GM23338 (cell line): ENCODE measurements around the gene FAM9C. TPM values are rescaled to one million over a fixed set of nuclear protein-coding genes. Genes with fewer than 3 reads are reported as not detected.
A peak's percentile ranks its signal among the peaks of the same experiment; 100 is the strongest.

ENCODE experiments used
- ATAC-seq: fragments of 200-7000 bp; cut with Tn5 transposase; 3 replicates; pipeline ENCODE4 v1.9.1; 2020
- DNase-seq: peaks from one replicate; pipeline ENCODE4 v3.0.0-alpha.2; 2015; ENCODE audit warnings: low spot score
- H2AFZ ChIP-seq: fragments of 200-600 bp; sonication (generic); 2 replicates; pipeline ENCODE4 v1.8.0; 2016; ENCODE audit warnings: antibody characterized with exemption, mild to moderate bottlenecking, moderate library complexity
- H3F3A ChIP-seq: fragments of 200-600 bp; sonication (generic); replicated peaks from 2 replicates; pipeline ENCODE4 v1.8.0; 2017; ENCODE audit warnings: antibody characterized with exemption, mixed run types, low read depth
- H3K27ac ChIP-seq: fragments of 200-600 bp; sonication (generic); 2 replicates; pipeline ENCODE4 v1.6.1; 2016; ENCODE audit warnings: low read depth
- H3K27me3 ChIP-seq: fragments of 200-600 bp; sonication (generic); 2 replicates; pipeline ENCODE4 v1.8.0; 2016; ENCODE audit warnings: mild to moderate bottlenecking, mixed run types, moderate library complexity; ENCODE audit not compliant: insufficient read depth
- H3K36me3 ChIP-seq: fragments of 200-600 bp; sonication (generic); 2 replicates; pipeline ENCODE4 v1.8.0; 2016; ENCODE audit warnings: mild to moderate bottlenecking; ENCODE audit not compliant: insufficient read depth
- H3K4me1 ChIP-seq: fragments of 200-600 bp; sonication (generic); 2 replicates; pipeline ENCODE4 v1.8.0; 2016; ENCODE audit warnings: mild to moderate bottlenecking, moderate library complexity; ENCODE audit not compliant: insufficient read depth
- H3K4me2 ChIP-seq: fragments of 200-600 bp; sonication (generic); 2 replicates; pipeline ENCODE4 v1.7.1; 2017; ENCODE audit warnings: mixed run types
- H3K4me3 ChIP-seq: fragments of 200-600 bp; sonication (generic); 2 replicates; pipeline ENCODE4 v1.6.1; 2016; ENCODE audit warnings: mixed run types
- H3K79me2 ChIP-seq: fragments of 200-600 bp; sonication (generic); replicated peaks from 2 replicates; pipeline ENCODE4 v1.8.0; 2017; ENCODE audit warnings: mild to moderate bottlenecking; ENCODE audit not compliant: insufficient read depth
- H3K9me2 ChIP-seq: fragments of 200-600 bp; sonication (generic); 2 replicates; pipeline ENCODE4 v1.8.0; 2017; ENCODE audit not compliant: insufficient read depth
- H4K20me1 ChIP-seq: fragments of 200-600 bp; sonication (generic); replicated peaks from 2 replicates; pipeline ENCODE4 v1.8.0; 2017; ENCODE audit warnings: mild to moderate bottlenecking; ENCODE audit not compliant: insufficient read depth
- H3K27ac Mint-ChIP-seq: 2 replicates; pipeline ENCODE4 v1.8.0; 2020; ENCODE audit warnings: inconsistent platforms, mild to moderate bottlenecking, moderate library complexity, mixed read lengths
- H3K27me3 Mint-ChIP-seq: 3 replicates; pipeline ENCODE4 v1.8.0; 2022; ENCODE audit warnings: low read depth, mild to moderate bottlenecking, moderate library complexity, mixed read lengths, inconsistent platforms; ENCODE audit not compliant: insufficient read depth, poor library complexity
- H3K36me3 Mint-ChIP-seq: 3 replicates; pipeline ENCODE4 v1.8.0; 2021; ENCODE audit warnings: low read depth, mild to moderate bottlenecking, inconsistent platforms, moderate library complexity, mixed read lengths
- H3K4me1 Mint-ChIP-seq: 3 replicates; pipeline ENCODE4 v1.8.0; 2020; ENCODE audit warnings: mild to moderate bottlenecking, inconsistent platforms, mixed read lengths
- H3K4me3 Mint-ChIP-seq: 3 replicates; pipeline ENCODE4 v1.8.0; 2021; ENCODE audit warnings: moderate library complexity, mild to moderate bottlenecking, inconsistent platforms, mixed read lengths
- H3K9me3 Mint-ChIP-seq: 3 replicates; pipeline ENCODE4 v1.8.0; 2020; ENCODE audit warnings: moderate library complexity, mild to moderate bottlenecking, inconsistent platforms, mixed read lengths
- CREB1 ChIP-seq: fragments of 250-450 bp; sonication (Bioruptor Pico); IDR thresholded peaks from 2 replicates; pipeline ENCODE4 v1.5.0; 2020; ENCODE audit warnings: low read depth, mild to moderate bottlenecking, moderate library complexity
- ETS1 ChIP-seq: IDR thresholded peaks from 2 replicates; pipeline ENCODE4 v1.6.1; 2016; ENCODE audit warnings: antibody characterized with exemption
- EZH2 ChIP-seq: fragments of 200-600 bp; sonication (generic); IDR thresholded peaks from one replicate; pipeline ENCODE4 v1.8.0; 2017; ENCODE audit warnings: antibody characterized with exemption, mild to moderate bottlenecking, low read depth; ENCODE audit not compliant: unreplicated experiment
- EZH2phosphoT487 ChIP-seq: fragments of 200-600 bp; sonication (generic); IDR thresholded peaks from one replicate; pipeline ENCODE4 v1.8.1; 2018; ENCODE audit warnings: antibody characterized with exemption; ENCODE audit not compliant: unreplicated experiment
- JUNB ChIP-seq: IDR thresholded peaks from one replicate; pipeline ENCODE4 v1.6.1; 2016; ENCODE audit warnings: antibody characterized with exemption; ENCODE audit not compliant: unreplicated experiment
- NANOG ChIP-seq: IDR thresholded peaks from 2 replicates; pipeline ENCODE4 v1.6.1; 2016; ENCODE audit warnings: antibody characterized with exemption, borderline replicate concordance
- POLR2AphosphoS5 ChIP-seq: IDR thresholded peaks from 2 replicates; pipeline ENCODE4 v1.6.1; 2016; ENCODE audit warnings: antibody characterized with exemption, low read depth
- STAT1 ChIP-seq: IDR thresholded peaks from one replicate; pipeline ENCODE4 v1.6.1; 2016; ENCODE audit warnings: antibody characterized with exemption; ENCODE audit not compliant: unreplicated experiment
- ZNF114 ChIP-seq: fragments of 250-450 bp; sonication (Bioruptor Pico); IDR thresholded peaks from 2 replicates; pipeline ENCODE4 v1.5.0; 2020; ENCODE audit warnings: mild to moderate bottlenecking, moderate library complexity
- ZNF331 ChIP-seq: fragments of 250-450 bp; sonication (Bioruptor Pico); IDR thresholded peaks from 2 replicates; pipeline ENCODE4 v1.5.0; 2020; ENCODE audit warnings: low read depth, mild to moderate bottlenecking, moderate library complexity
- ZNF462 ChIP-seq: fragments of 250-450 bp; sonication (Bioruptor Pico); IDR thresholded peaks from 2 replicates; pipeline ENCODE4 v1.5.0; 2020; ENCODE audit warnings: mild to moderate bottlenecking, moderate library complexity
- polyA plus RNA-seq: library from polyadenylated mRNA; unstranded; fragments of >200 nt; fragmentation: Nextera tagmentation; extraction: Ambion mirVana; gene quantifications from 2 replicates; pipeline ENCODE4 v1.2.1, GENCODE V29; 2016
- total RNA-seq: library from RNA; depleted of rRNA; stranded (reverse); fragments of >200 nt; shearing (Covaris generic); gene quantifications from 2 replicates; pipeline ENCODE4 v1.2.3, GENCODE V29; 2014
- TF ChIP-seq, protein P1 (sequence below): IDR thresholded peaks from one replicate; pipeline ENCODE4 v1.6.1; 2018; ENCODE audit warnings: antibody characterized with exemption; ENCODE audit not compliant: unreplicated experiment
- TF ChIP-seq, protein P2 (sequence below), 2 experiments: fragments of 200-600 bp in 1 of 2; sonication (generic) in 1 of 2; conservative IDR thresholded peaks; 2 replicates each; pipeline versions ENCODE4 v1.5.1 to v1.6.1; 2016 to 2017; ENCODE audit warnings: antibody characterized with exemption in 2 of 2, low read depth in 2 of 2, mild to moderate bottlenecking in 2 of 2, moderate library complexity in 1 of 2

FAM9C gene
- total and polyA plus RNA-seq, 2 experiments from 2014 or later: 0.08 TPM; not detected in 1

- no peaks in the 10 kb centered on the region for H4K20me1 ChIP-seq
- H3K27ac ChIP-seq: peak overlapping the region; percentile 89
- ATAC-seq (peak; percentile 52), DNase-seq (peak; percentile 27)
- peak overlapping the region; percentile 52; the same call in 1 of the 2 replicates for H3K4me2 ChIP-seq
- H3K4me3 ChIP-seq: no peak overlapping the region
- TF ChIP-seq ETS1 (no peak), ZNF462 (CRISPR knock-in tag) (no peak), EZH2 (no peak), EZH2phosphoT487 (no peak), NANOG (no peak), STAT1 (no peak), CREB1 (CRISPR knock-in tag) (no peak), JUNB (no peak), ZNF331 (no peak), ZNF114 (CRISPR knock-in tag) (no peak), POLR2AphosphoS5 (no peak)
- TF ChIP-seq, protein P1, sequence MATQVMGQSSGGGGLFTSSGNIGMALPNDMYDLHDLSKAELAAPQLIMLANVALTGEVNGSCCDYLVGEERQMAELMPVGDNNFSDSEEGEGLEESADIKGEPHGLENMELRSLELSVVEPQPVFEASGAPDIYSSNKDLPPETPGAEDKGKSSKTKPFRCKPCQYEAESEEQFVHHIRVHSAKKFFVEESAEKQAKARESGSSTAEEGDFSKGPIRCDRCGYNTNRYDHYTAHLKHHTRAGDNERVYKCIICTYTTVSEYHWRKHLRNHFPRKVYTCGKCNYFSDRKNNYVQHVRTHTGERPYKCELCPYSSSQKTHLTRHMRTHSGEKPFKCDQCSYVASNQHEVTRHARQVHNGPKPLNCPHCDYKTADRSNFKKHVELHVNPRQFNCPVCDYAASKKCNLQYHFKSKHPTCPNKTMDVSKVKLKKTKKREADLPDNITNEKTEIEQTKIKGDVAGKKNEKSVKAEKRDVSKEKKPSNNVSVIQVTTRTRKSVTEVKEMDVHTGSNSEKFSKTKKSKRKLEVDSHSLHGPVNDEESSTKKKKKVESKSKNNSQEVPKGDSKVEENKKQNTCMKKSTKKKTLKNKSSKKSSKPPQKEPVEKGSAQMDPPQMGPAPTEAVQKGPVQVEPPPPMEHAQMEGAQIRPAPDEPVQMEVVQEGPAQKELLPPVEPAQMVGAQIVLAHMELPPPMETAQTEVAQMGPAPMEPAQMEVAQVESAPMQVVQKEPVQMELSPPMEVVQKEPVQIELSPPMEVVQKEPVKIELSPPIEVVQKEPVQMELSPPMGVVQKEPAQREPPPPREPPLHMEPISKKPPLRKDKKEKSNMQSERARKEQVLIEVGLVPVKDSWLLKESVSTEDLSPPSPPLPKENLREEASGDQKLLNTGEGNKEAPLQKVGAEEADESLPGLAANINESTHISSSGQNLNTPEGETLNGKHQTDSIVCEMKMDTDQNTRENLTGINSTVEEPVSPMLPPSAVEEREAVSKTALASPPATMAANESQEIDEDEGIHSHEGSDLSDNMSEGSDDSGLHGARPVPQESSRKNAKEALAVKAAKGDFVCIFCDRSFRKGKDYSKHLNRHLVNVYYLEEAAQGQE: no peak
- TF ChIP-seq, protein P2, sequence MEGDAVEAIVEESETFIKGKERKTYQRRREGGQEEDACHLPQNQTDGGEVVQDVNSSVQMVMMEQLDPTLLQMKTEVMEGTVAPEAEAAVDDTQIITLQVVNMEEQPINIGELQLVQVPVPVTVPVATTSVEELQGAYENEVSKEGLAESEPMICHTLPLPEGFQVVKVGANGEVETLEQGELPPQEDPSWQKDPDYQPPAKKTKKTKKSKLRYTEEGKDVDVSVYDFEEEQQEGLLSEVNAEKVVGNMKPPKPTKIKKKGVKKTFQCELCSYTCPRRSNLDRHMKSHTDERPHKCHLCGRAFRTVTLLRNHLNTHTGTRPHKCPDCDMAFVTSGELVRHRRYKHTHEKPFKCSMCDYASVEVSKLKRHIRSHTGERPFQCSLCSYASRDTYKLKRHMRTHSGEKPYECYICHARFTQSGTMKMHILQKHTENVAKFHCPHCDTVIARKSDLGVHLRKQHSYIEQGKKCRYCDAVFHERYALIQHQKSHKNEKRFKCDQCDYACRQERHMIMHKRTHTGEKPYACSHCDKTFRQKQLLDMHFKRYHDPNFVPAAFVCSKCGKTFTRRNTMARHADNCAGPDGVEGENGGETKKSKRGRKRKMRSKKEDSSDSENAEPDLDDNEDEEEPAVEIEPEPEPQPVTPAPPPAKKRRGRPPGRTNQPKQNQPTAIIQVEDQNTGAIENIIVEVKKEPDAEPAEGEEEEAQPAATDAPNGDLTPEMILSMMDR (conservative IDR thresholded peaks at IDR 0.05; ENCODE audit: low read depth in 2 of 2): no peak
- no peak overlapping the region for H2AFZ ChIP-seq
- Mint-ChIP-seq H3K4me1 (peaks cover 27% of the 10 kb centered on the region), H3K27me3 (peaks cover 4% of the 10 kb centered on the region), H3K27ac (peak overlapping the region; percentile 94), H3K4me3 (no peak overlapping the region), H3K36me3 (no peaks in the 10 kb centered on the region), H3K9me3 (no peaks in the 10 kb centered on the region)
- no peaks in the 10 kb centered on the region for H3K36me3 ChIP-seq
- H3F3A ChIP-seq: no peaks in the 10 kb centered on the region
- no peaks in the 10 kb centered on the region for H3K79me2 ChIP-seq
- no peaks in the 10 kb centered on the region for H3K9me2 ChIP-seq
- no peaks in the 10 kb centered on the region for H3K27me3 ChIP-seq
- H3K4me1 ChIP-seq: peaks cover 25% of the 10 kb centered on the region
Measured at GRCh38 chrX:13028871-13029636, 15.4 kb downstream of the FAM9C start.
